Vagina (tissue), 2 donors: ENCODE data around the gene SCTR.

Source experiments
- POLR2AphosphoS5 ChIP-seq, 2 donors: sonication (generic); formaldehyde crosslinking; IDR thresholded peaks; one replicate each; pipeline ENCODE4 v1.9.0; 2017; ENCODE audit warnings: antibody characterized with exemption in 2 of 2, mild to moderate bottlenecking in 2 of 2, low read depth in 1 of 2; ENCODE audit not compliant: insufficient read depth in 1 of 2
- TF ChIP-seq, protein P1 (sequence below), 3 experiments: fragments of 450-650 bp in 2 of 3; fragments of 200-600 bp in 1 of 3; sonication (generic) in 1 of 3; IDR thresholded peaks; one replicate each; pipeline ENCODE4 v1.5.1; 2017 to 2019; ENCODE audit warnings: antibody characterized with exemption in 3 of 3, mild to moderate bottlenecking in 2 of 3, moderate library complexity in 2 of 3

DNA sequence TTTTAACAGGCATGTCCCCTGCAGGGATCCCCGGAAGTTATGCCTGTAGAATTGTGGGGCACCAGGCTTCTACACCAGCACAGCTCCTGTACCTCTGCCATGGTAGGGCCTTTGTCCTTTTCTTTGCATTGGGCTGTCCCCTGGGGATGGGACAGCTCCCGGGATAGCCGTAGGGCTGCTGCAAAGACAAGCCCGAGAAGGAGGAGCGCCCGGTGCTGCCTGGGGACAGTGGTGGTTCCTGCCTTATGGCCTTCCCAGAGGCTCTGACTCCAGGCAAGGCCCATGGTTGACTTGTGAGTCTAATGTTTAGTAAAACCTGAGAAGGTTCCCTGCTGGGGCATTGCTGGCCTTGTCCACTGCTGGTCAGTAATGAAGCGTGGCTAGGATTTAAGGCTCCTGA, 61.7 kb downstream of the SCTR start:
- TF ChIP-seq, protein P1, sequence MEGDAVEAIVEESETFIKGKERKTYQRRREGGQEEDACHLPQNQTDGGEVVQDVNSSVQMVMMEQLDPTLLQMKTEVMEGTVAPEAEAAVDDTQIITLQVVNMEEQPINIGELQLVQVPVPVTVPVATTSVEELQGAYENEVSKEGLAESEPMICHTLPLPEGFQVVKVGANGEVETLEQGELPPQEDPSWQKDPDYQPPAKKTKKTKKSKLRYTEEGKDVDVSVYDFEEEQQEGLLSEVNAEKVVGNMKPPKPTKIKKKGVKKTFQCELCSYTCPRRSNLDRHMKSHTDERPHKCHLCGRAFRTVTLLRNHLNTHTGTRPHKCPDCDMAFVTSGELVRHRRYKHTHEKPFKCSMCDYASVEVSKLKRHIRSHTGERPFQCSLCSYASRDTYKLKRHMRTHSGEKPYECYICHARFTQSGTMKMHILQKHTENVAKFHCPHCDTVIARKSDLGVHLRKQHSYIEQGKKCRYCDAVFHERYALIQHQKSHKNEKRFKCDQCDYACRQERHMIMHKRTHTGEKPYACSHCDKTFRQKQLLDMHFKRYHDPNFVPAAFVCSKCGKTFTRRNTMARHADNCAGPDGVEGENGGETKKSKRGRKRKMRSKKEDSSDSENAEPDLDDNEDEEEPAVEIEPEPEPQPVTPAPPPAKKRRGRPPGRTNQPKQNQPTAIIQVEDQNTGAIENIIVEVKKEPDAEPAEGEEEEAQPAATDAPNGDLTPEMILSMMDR (IDR thresholded peaks at IDR 0.05): no peak
- TF ChIP-seq POLR2AphosphoS5 (IDR thresholded peaks at IDR 0.05; ENCODE audit: insufficient read depth in 1 of 2, low read depth in 1 of 2): no peak
